ENCODE data around the gene ASTN1. TPM values are rescaled to one million over a fixed set of nuclear protein-coding genes. Genes with fewer than 3 reads are reported as not detected.

Gene ASTN1
- total RNA-seq, 2 donors from 2014 or later: 0.23 to 0.62 TPM

GRCh38 chr1:176837708-176838107 is 326.8 kb downstream of the ASTN1 start:
- H3K9me3 ChIP-seq: no peaks in the 10 kb centered on the region
- H3K27ac ChIP-seq: no peak overlapping the region
- H3K4me3 ChIP-seq: no peak overlapping the region
- no peaks in the 10 kb centered on the region for H3K27me3 ChIP-seq (replicated peaks; ENCODE audit: insufficient read depth)
- intact Hi-C loops (cut with DNase I): no loop called here
- 45% methylated on average over 2 of the region's 2 CpGs for WGBS
- no peaks in the 10 kb centered on the region for H3K36me3 ChIP-seq
- TF ChIP-seq POLR2AphosphoS5 (IDR thresholded peaks at IDR 0.05) (no peak), POLR2A (IDR thresholded peaks at IDR 0.05) (no peak)
- TF ChIP-seq, protein P1, sequence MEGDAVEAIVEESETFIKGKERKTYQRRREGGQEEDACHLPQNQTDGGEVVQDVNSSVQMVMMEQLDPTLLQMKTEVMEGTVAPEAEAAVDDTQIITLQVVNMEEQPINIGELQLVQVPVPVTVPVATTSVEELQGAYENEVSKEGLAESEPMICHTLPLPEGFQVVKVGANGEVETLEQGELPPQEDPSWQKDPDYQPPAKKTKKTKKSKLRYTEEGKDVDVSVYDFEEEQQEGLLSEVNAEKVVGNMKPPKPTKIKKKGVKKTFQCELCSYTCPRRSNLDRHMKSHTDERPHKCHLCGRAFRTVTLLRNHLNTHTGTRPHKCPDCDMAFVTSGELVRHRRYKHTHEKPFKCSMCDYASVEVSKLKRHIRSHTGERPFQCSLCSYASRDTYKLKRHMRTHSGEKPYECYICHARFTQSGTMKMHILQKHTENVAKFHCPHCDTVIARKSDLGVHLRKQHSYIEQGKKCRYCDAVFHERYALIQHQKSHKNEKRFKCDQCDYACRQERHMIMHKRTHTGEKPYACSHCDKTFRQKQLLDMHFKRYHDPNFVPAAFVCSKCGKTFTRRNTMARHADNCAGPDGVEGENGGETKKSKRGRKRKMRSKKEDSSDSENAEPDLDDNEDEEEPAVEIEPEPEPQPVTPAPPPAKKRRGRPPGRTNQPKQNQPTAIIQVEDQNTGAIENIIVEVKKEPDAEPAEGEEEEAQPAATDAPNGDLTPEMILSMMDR (IDR thresholded peaks at IDR 0.05): no peak
- no peak for DNase-seq (ENCODE audit: low spot score)
- H3K4me1 ChIP-seq (replicated peaks): no peaks in the 10 kb centered on the region

DNA sequence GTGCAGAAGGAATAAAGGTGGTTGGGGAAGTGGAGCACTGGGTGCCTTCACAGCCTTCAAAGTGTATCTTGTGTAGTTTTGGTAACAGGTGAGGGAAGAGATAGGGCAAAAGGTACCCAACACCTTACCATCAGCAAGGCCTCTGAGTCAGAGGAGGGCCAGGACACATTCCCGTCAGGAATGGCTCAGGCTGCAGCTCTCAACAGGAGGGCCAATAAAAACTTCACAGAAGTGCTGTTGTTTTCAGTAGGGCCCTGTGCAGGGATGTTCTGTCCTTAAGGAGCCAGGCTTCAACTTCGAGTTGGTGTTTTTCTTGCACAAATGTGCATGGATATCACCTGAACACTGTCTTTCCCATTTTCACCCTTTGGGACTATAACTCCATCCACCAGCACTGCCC is 333.4 kb downstream of the ASTN1 start:
- DNase-seq (ENCODE audit: low spot score): no peak
- H3K36me3 ChIP-seq: no peaks in the 10 kb centered on the region
- TF ChIP-seq, protein P1 (IDR thresholded peaks at IDR 0.05): no peak
- no peak for TF ChIP-seq POLR2A (IDR thresholded peaks at IDR 0.05)
- TF ChIP-seq POLR2AphosphoS5 (IDR thresholded peaks at IDR 0.05): no peak
- no peaks in the 10 kb centered on the region for H3K27me3 ChIP-seq (replicated peaks; ENCODE audit: insufficient read depth)
- H3K4me1 ChIP-seq (replicated peaks): no peaks in the 10 kb centered on the region
- intact Hi-C loops (cut with DNase I): no loop called here
- H3K9me3 ChIP-seq: no peaks in the 10 kb centered on the region
- H3K27ac ChIP-seq: no peak overlapping the region
- WGBS: 68% methylated on average over 2 of the region's 2 CpGs
- no peak overlapping the region for H3K4me3 ChIP-seq

DNA sequence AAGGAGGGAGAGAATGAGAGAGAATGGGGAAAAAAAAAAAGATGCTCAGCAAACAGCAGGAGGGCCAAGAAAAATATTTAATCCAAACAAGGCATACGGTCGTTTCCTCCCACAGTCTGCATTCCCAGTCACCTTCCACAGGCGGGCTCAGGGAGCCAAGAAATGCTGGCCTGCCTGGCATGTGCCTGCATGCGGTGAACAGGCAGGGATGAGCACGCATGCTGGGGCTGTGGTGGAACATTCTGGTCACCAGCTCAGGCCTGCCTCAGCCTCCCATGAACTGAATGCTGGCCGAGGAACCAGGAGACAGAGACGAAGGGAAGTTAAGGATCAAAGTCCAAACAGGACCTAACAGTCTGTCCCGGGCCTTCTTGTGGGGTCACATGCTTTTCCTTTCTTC is 335.3 kb downstream of the ASTN1 start:
- Histone ChIP-seq H3K36me3 (no peaks in the 10 kb centered on the region), H3K4me1 (replicated peaks) (no peaks in the 10 kb centered on the region), H3K9me3 (no peaks in the 10 kb centered on the region), H3K4me3 (no peak overlapping the region), H3K27ac (no peak overlapping the region), H3K27me3 (replicated peaks; ENCODE audit: insufficient read depth) (no peaks in the 10 kb centered on the region)
- no peak for DNase-seq (ENCODE audit: low spot score)
- 27% methylated on average over 8 of the region's 8 CpGs for WGBS
- TF ChIP-seq, protein P1 (IDR thresholded peaks at IDR 0.05): no peak
- TF ChIP-seq POLR2AphosphoS5 (IDR thresholded peaks at IDR 0.05) (no peak), POLR2A (IDR thresholded peaks at IDR 0.05) (no peak)
- intact Hi-C loops (cut with DNase I): no loop called here

DNA sequence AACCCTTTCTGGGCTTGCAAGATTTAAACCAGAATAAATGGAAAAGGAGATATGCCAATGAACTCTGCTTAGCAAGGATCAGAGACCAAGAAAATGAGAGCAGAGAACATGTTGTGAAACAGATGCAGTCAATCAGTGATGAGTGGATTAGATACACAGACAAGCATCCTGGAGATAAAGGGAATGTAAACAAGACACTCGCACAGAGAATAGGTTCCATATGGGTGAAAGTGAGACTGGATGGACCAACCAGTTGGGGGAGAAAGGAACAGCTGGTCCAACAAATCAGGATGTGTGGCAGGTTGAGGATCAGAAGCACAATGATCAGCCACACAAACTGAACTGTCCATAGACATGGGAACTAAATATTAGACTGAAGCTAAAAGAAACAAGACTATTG is 338.2 kb downstream of the ASTN1 start:
- WGBS: 9% methylated on average over 1 of the region's 1 CpG
- H3K36me3 ChIP-seq: no peaks in the 10 kb centered on the region
- no peaks in the 10 kb centered on the region for H3K9me3 ChIP-seq
- DNase-seq (ENCODE audit: low spot score): no peak
- TF ChIP-seq POLR2A (IDR thresholded peaks at IDR 0.05) (no peak), POLR2AphosphoS5 (IDR thresholded peaks at IDR 0.05) (no peak)
- TF ChIP-seq, protein P1 (IDR thresholded peaks at IDR 0.05): no peak
- no peak overlapping the region for H3K4me3 ChIP-seq
- intact Hi-C loops (cut with DNase I): no loop called here
- no peaks in the 10 kb centered on the region for H3K4me1 ChIP-seq (replicated peaks)
- no peak overlapping the region for H3K27ac ChIP-seq
- H3K27me3 ChIP-seq (replicated peaks; ENCODE audit: insufficient read depth): no peaks in the 10 kb centered on the region

DNA sequence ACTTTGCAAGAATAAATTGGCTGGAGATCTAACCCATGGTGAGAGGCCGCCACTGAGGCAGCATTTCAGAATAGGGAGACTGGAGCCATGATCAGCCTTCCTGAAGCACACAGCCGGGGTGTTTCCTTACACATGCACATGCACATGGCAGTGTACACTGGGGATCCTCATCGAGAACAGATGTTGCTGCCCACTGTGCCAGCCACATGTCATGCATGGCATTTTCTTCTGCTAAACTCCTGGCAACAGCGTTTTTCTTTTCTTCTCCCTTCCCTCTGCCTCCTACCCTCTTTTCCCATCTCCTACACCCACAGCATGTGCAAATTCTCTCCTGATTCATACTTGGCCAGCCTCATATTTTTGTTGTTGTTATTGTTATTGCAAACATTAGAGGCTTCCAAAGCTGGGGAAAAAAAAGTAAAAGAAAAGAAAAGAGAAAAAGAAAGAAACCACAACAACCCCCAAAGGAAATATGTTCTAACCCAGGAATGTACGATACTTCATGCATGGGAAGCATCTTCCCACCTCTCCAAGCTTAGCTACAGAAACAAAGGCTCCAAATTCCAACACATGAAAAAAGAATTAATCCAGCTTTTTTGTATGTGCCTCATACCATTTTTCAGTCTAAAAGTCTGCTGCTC is 344.0 kb downstream of the ASTN1 start:
- 77% methylated on average over 5 of the region's 5 CpGs for WGBS
- Histone ChIP-seq H3K9me3 (no peaks in the 10 kb centered on the region), H3K27ac (no peak overlapping the region), H3K4me1 (replicated peaks) (no peaks in the 10 kb centered on the region), H3K4me3 (no peak overlapping the region), H3K27me3 (replicated peaks; ENCODE audit: insufficient read depth) (no peaks in the 10 kb centered on the region), H3K36me3 (no peaks in the 10 kb centered on the region)
- intact Hi-C loops (cut with DNase I): no loop called here
- TF ChIP-seq POLR2A (IDR thresholded peaks at IDR 0.05) (no peak), POLR2AphosphoS5 (IDR thresholded peaks at IDR 0.05) (no peak)
- TF ChIP-seq, protein P1 (IDR thresholded peaks at IDR 0.05): no peak
- no peak for DNase-seq (ENCODE audit: low spot score)
